ENCODE data around the gene ONECUT2. TPM values are rescaled to one million over a fixed set of nuclear protein-coding genes. Genes with fewer than 3 reads are reported as not detected.
A peak's percentile ranks its signal among the peaks of the same experiment; 100 is the strongest.

The ONECUT2 gene
- polyA plus RNA-seq (2012; rRNA removed): 0.10 and 0.16 TPM in 2 replicates
- polyA plus RNA-seq (2012; cell fraction: cytosol; rRNA removed): 0.13 and 0.16 TPM in 2 replicates
- 0.15 and 0.26 TPM in 2 replicates for polyA plus RNA-seq (2012; cell fraction: nucleus; rRNA removed)

GRCh38 chr18:57434536-57435494 is at the start of gene ONECUT2:
ONECUT2 (plus strand) TSS chr18:57435374; CDS start chr18:57435717, 343 bp downstream.
- Histone ChIP-seq H3K9me3 (no peaks in the 10 kb centered on the region), H4K20me1 (ENCODE audit: insufficient read depth) (no peaks in the 10 kb centered on the region), H3K27ac (ENCODE audit: low read depth in 2 of 2, low read length in 1 of 2) (peak within 1 kb of the TSS in 1 of 2 experiments; percentile 53; a peak in 2 of 4 replicates), H3K36me3 (replicated peaks in 1 of 2; ENCODE audit: control insufficient read depth in 1 of 2, insufficient read depth in 2 of 2, low read length in 1 of 2) (no peaks in the 10 kb centered on the region), H3K4me1 (ENCODE audit: control insufficient read depth in 1 of 2, insufficient read depth in 2 of 2, low read depth in 1 of 2, low read length in 1 of 2) (peaks cover 0 to 24% of the 10 kb centered on the region in 2 experiments; a peak in 1 of 4 replicates), H3K9me2 (no peaks in the 10 kb centered on the region), H2AFZ (ENCODE audit: low read depth) (peak within 1 kb of the TSS; percentile 85), H3K9ac (no peak within 1 kb of the TSS), H3K4me3 (ENCODE audit: low read depth in 2 of 2, low read length in 1 of 2) (peak within 1 kb of the TSS; percentile 69 to 73), H3K27me3 (ENCODE audit: insufficient read depth) (peaks cover 39% of the 10 kb centered on the region; the same call in 1 of the 2 replicates), H3K79me2 (ENCODE audit: insufficient read depth) (no peaks in the 10 kb centered on the region), H3F3A (replicated peaks; ENCODE audit: insufficient read depth) (no peaks in the 10 kb centered on the region), H3K4me2 (peak within 1 kb of the TSS; percentile 100)
- under 1% methylated on average over 37 of the region's 69 CpGs for WGBS (ENCODE audit: low lambda C conversion rate)
- peak; percentile 99 for DNase-seq
- TF ChIP-seq ZBTB33 (IDR thresholded peaks at IDR 0.05; ENCODE audit: borderline replicate concordance, low read depth) (no peak), RFX5 (IDR thresholded peaks at IDR 0.05; ENCODE audit: low read length) (no peak), PBX3 (IDR thresholded peaks at IDR 0.05) (peak; percentile 99), IRF3 (IDR thresholded peaks at IDR 0.05; ENCODE audit: low read depth, low read length) (peak; percentile 79), GABPA (IDR thresholded peaks at IDR 0.05; ENCODE audit: low read depth) (peak; percentile 16; the same call in 1 of the 2 replicates), CTCF (IDR thresholded peaks at IDR 0.05) (no peak), MXI1 (IDR thresholded peaks at IDR 0.05; ENCODE audit: low read depth, low read length) (peak; percentile 55), JUND (IDR thresholded peaks at IDR 0.05) (no peak), TCF12 (IDR thresholded peaks at IDR 0.05) (no peak), FOXJ3 (CRISPR knock-in tag; IDR thresholded peaks at IDR 0.05) (no peak), TAF1 (IDR thresholded peaks at IDR 0.05; ENCODE audit: borderline replicate concordance, low read depth, low read length) (peak; percentile 39; the same call in 1 of the 2 replicates), CHD2 (IDR thresholded peaks at IDR 0.05; ENCODE audit: low read length, partially characterized antibody) (peak; percentile 88), REST (IDR thresholded peaks at IDR 0.05; ENCODE audit: low read depth, low read length) (peak; percentile 88), ELF1 (IDR thresholded peaks at IDR 0.05) (no peak), USF2 (IDR thresholded peaks at IDR 0.05; ENCODE audit: borderline replicate concordance, low read depth, low read length) (no peak)
- ChIA-PET POLR2A (interaction anchor here (5.8 kb wide), 1 partner anchor 82 kb away, joined by 43 read pairs; the partner anchor contains the start of gene ST8SIA3), CTCF (interaction anchor here (0.9 to 2.1 kb wide), 5 partner anchors 11 to 686 kb away, joined by 3 to 7 read pairs (median 3); no protein-coding TSS in a partner anchor)

All from SK-N-SH (cell line).